ENCODE data around the gene ZFAND2B. TPM values are rescaled to one million over a fixed set of nuclear protein-coding genes. Genes with fewer than 3 reads are reported as not detected.

The ZFAND2B gene
- total RNA-seq (2014; rRNA removed; shearing (Covaris generic)): 25.6 and 40.5 TPM in 2 replicates

- peak; percentile 89 for DNase-seq (ENCODE audit: low read depth)
Observed at GRCh38 chr2:219206328-219207133, at the start of gene ZFAND2B. Gene ZFAND2B (plus strand): TSS chr2:219206782. CDS start chr2:219206988, 206 bp downstream.

GRCh38 chr2:219157396-219157795 is 49.2 kb upstream of the ZFAND2B start:
- no peak for DNase-seq (ENCODE audit: low read depth)

- DNase-seq (ENCODE audit: low read depth): no peak
Observed at GRCh38 chr2:219158025-219158424, 48.6 kb upstream of the ZFAND2B start.

- DNase-seq (ENCODE audit: low read depth): peak; percentile 12
Observed at GRCh38 chr2:219158586-219158985, 48.0 kb upstream of the ZFAND2B start.

- DNase-seq (ENCODE audit: low read depth): peak; percentile 7
Observed at GRCh38 chr2:219159771-219160185, 46.8 kb upstream of the ZFAND2B start.

- DNase-seq (ENCODE audit: low read depth): peak; percentile 90
Observed at GRCh38 chr2:219160186-219161017, 46.2 kb upstream of the ZFAND2B start, which contains the start of gene NHEJ1. Gene NHEJ1 (minus strand): TSS chr2:219160815. CDS start chr2:219158362, 2,453 bp downstream.

GRCh38 chr2:219161097-219161496 is 45.5 kb upstream of the ZFAND2B start:
- no peak for DNase-seq (ENCODE audit: low read depth)

GRCh38 chr2:219163156-219163555 is 43.4 kb upstream of the ZFAND2B start:
- DNase-seq (ENCODE audit: low read depth): no peak

GRCh38 chr2:219165058-219165911 is 41.3 kb upstream of the ZFAND2B start:
- no peak for DNase-seq (ENCODE audit: low read depth)

- no peak for DNase-seq (ENCODE audit: low read depth)
Observed at GRCh38 chr2:219167997-219168396, 38.6 kb upstream of the ZFAND2B start.

GRCh38 chr2:219168526-219168925 is 38.1 kb upstream of the ZFAND2B start:
- no peak for DNase-seq (ENCODE audit: low read depth)

GRCh38 chr2:219168932-219169331 is 37.6 kb upstream of the ZFAND2B start:
- DNase-seq (ENCODE audit: low read depth): no peak

GRCh38 chr2:219169930-219170654 is 36.5 kb upstream of the ZFAND2B start, which contains the start of gene SLC23A3:
Gene SLC23A3 (minus strand): TSS chr2:219170029. CDS start chr2:219169984, 45 bp downstream.
- DNase-seq (ENCODE audit: low read depth): no peak

GRCh38 chr2:219171231-219171651 is 35.3 kb upstream of the ZFAND2B start:
- DNase-seq (ENCODE audit: low read depth): peak; percentile 72

GRCh38 chr2:219172231-219173154 is 34.1 kb upstream of the ZFAND2B start:
- DNase-seq (ENCODE audit: low read depth): no peak

- DNase-seq (ENCODE audit: low read depth): no peak
Observed at GRCh38 chr2:219173176-219173575, 33.4 kb upstream of the ZFAND2B start.

GRCh38 chr2:219174146-219174545 is 32.4 kb upstream of the ZFAND2B start:
- DNase-seq (ENCODE audit: low read depth): no peak

GRCh38 chr2:219174801-219175200 is 31.8 kb upstream of the ZFAND2B start:
- no peak for DNase-seq (ENCODE audit: low read depth)

GRCh38 chr2:219175486-219175885 is 31.1 kb upstream of the ZFAND2B start:
- DNase-seq (ENCODE audit: low read depth): no peak
